ENCODE data around the gene FHAD1.

Gene FHAD1

GRCh38 chr1:15341228-15341627, 94.2 kb downstream of the FHAD1 start:
- TF ChIP-seq, protein P1, sequence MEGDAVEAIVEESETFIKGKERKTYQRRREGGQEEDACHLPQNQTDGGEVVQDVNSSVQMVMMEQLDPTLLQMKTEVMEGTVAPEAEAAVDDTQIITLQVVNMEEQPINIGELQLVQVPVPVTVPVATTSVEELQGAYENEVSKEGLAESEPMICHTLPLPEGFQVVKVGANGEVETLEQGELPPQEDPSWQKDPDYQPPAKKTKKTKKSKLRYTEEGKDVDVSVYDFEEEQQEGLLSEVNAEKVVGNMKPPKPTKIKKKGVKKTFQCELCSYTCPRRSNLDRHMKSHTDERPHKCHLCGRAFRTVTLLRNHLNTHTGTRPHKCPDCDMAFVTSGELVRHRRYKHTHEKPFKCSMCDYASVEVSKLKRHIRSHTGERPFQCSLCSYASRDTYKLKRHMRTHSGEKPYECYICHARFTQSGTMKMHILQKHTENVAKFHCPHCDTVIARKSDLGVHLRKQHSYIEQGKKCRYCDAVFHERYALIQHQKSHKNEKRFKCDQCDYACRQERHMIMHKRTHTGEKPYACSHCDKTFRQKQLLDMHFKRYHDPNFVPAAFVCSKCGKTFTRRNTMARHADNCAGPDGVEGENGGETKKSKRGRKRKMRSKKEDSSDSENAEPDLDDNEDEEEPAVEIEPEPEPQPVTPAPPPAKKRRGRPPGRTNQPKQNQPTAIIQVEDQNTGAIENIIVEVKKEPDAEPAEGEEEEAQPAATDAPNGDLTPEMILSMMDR (IDR thresholded peaks at IDR 0.05) = no peak

- TF ChIP-seq, protein P1 (IDR thresholded peaks at IDR 0.05) = no peak
Measured at GRCh38 chr1:15341634-15342407, 94.8 kb downstream of the FHAD1 start.

DNA sequence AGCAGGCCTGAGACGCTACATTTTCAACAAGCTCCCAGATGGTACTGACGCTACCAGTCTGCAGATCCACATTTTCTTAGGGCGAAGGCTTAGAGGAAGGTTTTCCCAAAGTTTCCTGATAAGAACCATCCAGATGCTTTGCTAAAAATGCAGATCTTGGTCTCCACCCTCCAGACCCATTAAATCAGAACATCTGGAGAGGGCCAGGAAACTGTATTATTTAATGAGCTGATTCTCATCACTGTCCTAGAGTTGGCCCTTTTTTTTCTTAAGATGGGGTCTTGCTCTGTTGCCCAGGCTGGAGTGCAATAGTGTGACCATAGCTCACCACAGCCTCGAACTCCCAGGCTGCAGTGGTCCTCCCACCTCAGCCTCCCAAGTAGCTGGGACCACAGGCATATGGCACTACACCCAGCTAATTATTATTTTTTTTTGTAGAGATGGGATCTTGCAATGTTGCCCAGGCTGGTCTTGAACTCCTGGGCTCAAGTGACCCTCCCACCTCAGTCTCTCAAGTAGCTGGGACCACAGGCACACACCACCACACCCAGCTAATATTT, 95.5 kb downstream of the FHAD1 start:
- TF ChIP-seq, protein P1 (IDR thresholded peaks at IDR 0.05) = no peak

GRCh38 chr1:15343099-15343498, 96.1 kb downstream of the FHAD1 start:
- TF ChIP-seq, protein P1 (IDR thresholded peaks at IDR 0.05) = no peak

DNA sequence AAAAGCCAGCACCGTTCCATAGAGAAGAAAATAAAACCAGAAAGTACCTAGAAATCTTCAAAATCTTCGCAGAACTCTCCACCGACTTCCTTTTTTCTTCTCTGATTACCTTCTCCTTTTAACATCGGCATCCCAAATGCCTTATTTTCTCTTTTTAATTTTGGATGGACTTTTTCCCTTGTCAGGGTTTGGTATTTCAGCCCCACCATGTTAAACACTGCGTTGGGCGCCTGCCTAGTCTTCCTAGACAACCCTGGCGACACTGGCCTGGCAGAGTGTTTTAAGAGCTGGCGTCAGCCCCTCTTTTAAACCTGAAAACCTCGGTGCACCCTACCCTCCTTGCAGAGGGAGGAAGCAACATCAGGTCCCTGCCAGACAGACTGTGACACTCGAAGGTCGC, 96.7 kb downstream of the FHAD1 start:
- TF ChIP-seq, protein P1 (IDR thresholded peaks at IDR 0.05) = no peak

DNA sequence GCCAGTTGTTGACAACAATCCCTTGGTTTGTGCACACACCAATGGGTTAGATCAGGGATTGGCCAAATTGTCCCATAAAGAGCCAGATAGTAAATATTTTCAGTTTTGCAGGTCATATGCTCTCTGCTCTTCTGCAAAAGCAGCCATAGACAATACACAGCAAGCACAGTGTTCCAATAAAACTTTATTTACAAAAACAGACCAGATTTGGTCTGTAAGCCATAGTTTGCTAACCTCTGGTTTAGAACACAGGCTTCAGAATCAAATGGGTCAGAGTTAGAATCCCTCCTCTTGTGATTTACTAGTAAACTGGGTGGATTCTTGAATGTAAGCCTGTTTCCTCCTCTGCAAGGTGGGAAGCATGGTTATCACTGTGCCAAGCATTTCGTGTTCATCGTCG, 97.4 kb downstream of the FHAD1 start:
- TF ChIP-seq, protein P1 (IDR thresholded peaks at IDR 0.05) = no peak

- TF ChIP-seq, protein P1 (IDR thresholded peaks at IDR 0.05) = no peak
Measured at GRCh38 chr1:15344800-15345704, 98.0 kb downstream of the FHAD1 start.

Data from LNCAP (cell line).